Measurements from ENCODE around the gene FAM210A.
"Not testable (repeated sequence)": the region's sequence is repeated elsewhere in the genome, so short reads cannot be mapped to it uniquely, and the experiment has no call there.

Gene FAM210A, protein sequence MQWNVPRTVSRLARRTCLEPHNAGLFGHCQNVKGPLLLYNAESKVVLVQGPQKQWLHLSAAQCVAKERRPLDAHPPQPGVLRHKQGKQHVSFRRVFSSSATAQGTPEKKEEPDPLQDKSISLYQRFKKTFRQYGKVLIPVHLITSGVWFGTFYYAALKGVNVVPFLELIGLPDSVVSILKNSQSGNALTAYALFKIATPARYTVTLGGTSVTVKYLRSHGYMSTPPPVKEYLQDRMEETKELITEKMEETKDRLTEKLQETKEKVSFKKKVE

DNA sequence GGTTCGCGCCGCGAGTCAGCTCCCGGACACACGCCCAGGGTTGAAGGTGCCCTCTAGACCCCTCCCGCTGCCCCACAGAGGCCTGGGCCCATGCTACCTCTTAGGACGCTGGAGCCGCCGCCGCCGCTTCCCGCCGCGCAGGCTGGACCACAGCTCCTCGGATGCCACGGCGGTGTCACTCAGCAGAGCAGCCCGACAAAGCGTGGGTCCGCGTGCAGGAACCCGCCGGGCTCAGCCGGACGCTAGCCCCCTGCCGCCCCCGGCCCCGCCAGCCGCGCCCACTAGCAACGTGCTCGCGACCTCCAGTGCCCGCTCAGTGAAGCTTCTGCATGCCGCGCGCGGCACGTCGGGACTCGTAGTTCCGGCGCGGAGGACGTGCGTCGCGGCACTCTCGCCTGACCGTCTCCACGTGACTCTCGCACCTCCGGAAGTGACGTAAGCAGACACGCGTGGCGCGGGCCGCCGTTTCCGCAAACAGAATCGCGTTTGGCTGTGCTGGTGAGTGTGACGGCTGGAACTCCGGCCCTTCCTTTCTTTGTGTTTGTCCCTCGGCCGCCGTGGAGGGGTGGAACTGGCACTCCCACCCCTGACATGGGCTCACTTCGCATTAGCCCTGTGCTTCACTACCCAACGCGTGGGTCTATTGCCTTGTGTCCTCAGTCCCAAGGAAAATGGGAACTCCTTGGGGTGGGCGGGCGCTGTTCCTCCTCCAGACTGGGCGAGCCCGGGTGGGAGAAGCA, at the start of gene FAM210A, which contains the start of gene RNMT:
TSS of gene FAM210A (minus strand) at position 327 of the 740 bp plus-strand sequence. CDS start 44,481 bp downstream, outside the sequence.
TSS of gene RNMT (plus strand) at position 442 of the 740 bp plus-strand sequence. CDS start 4,845 bp downstream, outside the sequence.
- peak; percentile 92 for DNase-seq

DNA sequence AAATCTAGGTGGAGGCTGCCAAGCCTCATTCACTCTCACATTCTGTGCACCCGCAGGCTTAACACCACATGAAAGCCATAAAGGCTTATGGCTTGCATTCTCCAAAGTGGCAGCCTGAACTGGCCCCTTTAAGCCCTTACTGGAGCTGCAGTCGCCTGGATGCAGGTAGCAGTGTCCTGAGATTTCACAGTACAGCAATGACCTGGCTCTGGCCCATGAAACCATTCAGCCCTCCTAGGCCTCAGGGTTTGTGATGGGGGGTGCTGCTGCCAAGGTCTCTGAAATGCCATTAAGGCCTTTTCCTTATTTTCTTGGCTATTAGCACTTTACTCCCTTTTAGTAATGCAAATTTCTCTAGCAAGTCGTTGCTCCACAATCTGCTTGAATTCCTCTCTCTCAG, 48.7 kb upstream of the FAM210A start:
- no peak for DNase-seq

DNA sequence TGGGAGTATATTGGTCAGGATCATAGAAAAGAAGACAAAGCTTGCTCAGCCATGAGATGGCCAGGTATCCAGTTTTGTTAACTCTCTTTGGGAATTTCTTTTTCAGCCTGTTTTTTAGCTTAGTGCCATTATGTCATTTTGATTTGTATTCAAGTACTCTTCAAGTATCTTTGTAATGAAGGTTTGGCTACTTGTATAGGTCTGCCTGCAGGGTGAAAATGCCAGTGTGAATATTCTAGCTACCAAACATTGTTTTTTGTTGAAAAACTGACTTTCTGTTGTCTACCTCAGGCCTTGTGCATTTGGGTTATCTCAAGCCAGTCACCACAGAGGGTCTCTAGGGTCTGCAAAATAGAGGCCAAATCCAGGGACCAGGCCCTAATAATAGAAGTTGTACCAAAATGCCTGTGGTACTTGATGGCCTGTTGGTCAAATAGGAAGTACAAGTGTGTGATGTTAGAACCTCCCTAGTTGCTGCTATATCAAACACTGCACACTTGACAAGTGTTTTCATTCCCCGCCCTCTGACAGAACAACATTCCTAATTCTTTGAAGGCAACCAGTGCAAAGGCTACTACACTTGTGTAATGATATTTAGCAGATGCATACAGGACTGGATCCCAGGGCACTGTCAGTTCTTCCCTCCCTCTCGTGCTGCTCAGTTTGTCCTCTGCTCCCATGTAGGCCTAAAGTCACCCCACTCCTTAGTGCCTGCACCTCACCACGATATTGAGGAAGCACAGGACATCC, 36.5 kb upstream of the FAM210A start:
- no peak for DNase-seq

DNA sequence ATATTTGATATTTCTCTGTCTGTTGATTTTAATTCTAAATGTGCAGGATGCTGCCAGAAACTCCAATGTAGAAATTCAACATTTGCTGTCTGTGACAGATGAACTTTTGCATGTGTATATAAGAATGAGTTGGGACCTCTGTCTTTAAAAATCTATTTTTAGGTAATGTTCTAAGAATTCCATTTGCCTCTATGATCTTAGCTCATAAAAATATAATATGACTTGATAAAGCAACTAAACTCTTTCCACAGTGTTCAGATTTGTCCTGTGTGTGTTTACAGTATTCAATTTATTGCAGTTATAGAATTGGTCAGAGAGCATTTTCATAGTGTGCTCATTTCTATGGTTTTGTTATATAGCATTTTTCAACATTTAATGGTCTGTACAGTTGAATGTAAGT, 33.7 kb upstream of the FAM210A start:
- DNase-seq: no peak

DNA sequence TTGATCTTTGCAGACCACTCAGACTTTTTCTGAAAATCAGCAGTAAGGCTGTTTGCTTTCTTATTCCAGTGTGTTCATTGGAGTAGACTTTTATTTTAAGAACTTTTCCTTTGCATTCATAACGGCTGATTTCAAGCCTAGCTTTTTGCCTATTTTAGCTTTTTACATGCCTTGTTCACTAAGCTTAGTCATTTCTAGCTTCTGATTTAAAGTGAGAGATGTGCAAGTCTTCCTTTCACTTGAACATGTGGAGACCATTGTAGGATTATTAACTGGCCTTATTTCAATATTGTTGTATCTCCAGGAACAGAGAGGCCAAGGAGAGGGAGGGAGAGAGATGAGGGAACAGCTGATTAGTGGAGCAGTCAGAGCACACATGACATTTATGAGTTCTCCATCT, 32.3 kb upstream of the FAM210A start:
- DNase-seq: no peak

DNA sequence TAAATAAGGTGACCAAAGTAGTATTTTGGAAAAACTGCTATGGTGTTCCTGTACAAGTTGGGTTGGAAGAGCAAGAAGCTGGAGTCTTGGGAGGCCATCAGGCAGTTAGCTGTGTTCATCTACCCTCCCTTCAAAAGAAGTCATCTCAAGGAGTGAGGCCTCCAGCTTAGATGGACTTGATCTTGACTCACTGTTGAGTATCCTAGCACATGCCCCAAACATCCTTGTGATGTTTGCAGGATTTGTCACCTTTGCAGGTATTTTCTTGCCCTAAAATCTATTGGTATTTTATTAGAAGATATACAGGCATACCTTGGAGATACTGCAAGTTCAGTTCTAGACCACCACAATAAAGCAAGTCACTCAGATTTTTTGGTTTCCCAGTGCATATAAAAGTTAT, 30.3 kb upstream of the FAM210A start:
- no peak for DNase-seq

DNA sequence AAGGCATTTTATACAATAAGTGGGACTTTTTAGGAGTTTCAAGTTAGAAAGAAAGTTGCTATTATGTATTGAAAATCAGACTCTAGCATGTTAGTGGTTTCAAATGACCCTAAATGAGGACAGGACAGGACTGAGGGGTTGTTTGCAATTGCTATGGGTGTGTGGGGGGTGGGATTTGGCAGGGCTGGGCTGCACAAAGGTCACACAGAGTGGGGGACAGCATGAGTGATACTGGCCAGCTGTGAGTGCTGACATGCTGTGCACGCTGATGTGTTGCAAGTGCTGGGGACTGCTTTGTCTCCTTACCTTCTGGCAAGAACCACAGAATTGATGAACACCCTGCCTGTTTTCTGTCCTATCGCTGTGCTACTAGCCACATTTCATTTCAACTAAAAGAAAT, 29.9 kb upstream of the FAM210A start:
- no peak for DNase-seq

DNA sequence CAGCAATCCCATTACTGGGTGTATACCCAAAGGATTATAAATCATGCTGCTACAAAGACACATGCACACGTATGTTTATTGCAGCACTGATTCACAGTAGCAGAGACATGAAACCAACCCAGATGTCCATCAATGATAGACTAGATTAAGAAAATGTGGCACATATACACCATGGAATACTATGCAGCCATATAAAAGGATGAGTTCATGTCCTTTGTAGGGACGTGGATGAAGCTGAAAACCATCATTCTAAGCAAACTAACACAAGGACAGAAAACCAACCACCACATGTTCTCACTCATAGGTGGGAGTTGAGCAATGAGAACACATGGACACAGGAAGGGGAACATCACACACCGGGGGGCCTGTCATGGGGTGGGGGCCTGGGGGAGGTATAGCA, 25.2 kb upstream of the FAM210A start:
- not testable (repeated sequence) for DNase-seq

DNA sequence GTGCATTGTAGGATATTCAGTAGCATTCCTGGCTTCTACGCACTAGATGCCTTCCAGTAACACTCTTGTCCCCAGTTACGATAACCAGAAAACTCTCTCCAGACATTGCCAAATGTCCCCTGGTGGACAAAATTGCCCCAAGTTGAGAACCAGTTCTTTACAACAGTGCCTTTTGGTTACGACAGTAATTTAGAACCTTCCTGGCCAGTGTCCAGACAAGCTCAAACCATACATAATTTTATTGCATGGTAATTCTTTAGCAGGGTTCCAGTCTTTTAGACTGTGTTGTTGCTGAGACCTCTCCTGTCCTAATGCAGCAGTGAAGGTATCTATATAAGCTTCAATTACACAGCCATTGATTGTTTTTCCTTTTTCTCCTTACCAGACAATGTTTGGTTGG, 20.3 kb upstream of the FAM210A start:
- DNase-seq: no peak

DNA sequence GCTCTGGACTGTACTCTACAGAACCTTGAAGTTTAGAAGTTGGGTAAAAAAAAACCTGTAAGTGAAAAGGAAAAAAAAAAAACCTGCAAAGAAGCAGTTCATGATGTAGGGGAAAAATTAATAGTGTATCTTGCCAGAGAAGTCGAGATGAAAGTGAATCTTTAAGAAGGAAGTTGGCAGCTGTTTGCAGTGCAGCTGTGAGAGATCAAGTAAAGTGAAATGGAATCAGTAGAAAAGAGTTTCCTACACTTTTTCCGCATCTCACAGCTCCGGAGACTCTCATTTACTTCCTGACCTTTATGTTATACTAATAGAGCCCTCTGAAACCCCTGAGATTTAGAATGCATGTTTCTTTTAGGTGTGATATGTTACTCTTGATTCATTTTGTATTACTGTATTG, 19.3 kb upstream of the FAM210A start:
- no peak for DNase-seq

DNA sequence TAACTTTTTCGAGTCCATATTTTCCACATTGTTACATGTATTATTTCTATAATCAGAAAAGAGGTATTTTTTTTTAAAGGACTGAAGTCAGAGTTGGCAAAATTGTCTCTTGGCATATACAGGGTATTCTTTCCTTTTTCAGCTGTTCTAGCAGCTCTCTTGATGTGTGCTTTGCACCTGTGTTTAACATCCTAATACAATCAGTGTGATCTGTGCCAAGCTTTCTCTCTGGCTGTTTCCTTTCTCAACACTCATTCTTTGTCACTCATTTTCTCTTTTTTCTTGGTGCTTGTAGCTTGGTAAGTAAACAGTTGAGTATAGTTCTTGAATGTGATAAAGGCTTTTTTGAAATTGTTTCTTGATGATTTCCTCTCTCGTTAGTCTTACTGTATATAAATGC, 9.3 kb upstream of the FAM210A start:
- no peak for DNase-seq

DNA sequence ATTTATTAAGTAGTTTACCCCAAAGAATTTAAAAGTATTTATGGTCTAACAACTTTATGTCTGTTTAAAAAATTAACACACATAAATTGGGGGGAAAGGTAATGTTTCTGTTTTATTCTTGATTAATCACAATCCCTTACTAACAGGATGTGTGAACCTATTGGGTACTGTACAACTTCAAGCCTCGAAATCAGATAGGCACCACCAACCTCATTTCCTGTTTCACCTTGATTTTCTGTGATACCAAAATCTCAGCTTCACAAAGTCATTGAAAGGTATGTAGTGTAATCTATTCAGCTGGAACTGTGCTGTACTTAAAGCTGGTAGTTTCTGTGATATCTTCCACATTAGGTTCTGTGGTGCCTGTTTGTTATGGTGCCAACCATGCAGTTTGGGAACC, 4.1 kb upstream of the FAM210A start:
- DNase-seq: peak; percentile 26

DNA sequence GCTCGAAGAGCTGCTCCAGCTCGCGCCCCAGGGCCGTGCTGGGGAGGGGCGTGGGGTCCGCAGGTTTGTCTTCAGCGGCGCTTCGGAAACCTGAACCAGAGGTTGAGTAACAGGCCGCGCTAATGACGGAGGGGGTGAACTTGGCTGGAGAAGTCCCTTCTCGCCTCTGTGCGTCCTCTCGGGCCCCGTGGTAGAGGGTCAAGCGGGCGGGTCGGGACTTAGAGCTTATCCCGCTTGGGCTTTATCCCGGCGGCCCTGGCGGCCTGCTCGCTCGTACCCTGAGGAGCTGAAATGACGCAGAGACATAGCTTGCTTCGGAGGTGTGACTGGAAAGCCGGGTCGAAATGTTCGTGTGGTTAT, 594 bp upstream of the FAM210A start:
- DNase-seq: no peak

DNA sequence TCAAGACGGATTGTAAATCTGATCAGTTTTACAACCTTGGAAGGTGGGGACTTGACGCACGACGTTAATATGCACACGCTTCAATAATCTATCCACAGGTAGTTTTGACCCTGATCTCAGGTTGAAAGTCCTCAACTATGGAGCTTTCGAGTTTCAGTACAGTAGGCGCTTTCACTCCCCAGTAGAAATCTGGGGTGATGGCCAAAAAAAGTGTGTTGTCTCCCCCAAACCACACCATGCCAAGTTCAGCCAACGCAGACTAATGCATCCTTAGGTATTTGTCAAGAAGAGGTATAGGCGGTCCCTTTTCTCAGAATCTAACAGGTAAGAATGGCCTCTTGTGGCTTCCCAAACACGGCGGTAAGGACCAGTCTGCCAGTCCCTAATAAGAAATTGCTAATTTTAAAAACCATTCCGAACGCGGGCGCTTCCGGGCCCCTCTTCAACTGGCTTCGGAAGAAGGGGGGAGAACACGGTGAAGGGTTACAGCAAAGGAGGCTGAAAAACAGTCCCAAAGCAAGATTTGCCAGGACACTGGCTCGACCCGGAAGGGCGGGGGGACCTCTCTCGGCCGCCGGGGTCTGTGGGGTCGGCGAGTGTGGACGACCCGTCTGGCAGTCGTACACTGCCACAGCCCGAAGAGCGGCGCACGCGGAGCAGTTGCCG, 659 bp downstream of the FAM210A start:
- peak; percentile 13 for DNase-seq

DNA sequence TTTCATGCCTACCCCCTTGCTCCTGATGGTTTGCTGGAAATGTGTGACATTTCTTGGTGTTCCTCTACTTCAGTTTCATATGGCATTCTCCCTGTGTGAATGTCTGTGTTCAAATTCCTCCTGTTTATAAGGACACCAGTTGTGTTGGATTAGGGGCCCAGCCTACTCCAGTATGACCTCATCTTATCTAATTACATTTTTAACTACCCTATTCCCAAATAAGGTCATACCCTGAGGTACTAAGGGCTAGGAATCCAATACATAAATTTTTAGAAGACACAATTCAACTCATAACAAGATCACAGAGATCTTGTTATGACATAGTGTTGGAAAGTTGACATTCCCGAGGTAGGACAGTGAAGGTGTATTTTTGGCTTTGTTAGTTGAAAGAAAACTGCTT, 5.5 kb downstream of the FAM210A start:
- no peak for DNase-seq

DNA sequence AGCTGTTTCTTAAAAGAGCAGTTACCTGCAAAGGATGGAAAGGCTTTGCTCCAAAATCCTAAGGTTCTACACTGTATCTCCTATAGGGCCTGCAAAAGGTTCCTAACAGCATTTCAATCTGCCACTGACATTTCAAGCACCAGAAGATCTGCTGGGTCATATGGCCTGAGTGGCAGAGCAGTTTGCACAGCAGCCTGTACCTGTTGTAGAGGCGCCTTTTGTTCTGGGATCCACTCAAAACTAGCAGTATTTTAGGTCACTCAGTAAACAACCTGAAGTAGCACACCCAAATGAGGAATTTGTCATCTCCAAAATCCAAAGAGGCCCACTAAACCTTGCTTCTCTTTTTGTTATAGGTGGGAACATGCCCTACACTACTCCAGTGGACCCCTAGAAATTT, 6.2 kb downstream of the FAM210A start:
- no peak for DNase-seq

DNA sequence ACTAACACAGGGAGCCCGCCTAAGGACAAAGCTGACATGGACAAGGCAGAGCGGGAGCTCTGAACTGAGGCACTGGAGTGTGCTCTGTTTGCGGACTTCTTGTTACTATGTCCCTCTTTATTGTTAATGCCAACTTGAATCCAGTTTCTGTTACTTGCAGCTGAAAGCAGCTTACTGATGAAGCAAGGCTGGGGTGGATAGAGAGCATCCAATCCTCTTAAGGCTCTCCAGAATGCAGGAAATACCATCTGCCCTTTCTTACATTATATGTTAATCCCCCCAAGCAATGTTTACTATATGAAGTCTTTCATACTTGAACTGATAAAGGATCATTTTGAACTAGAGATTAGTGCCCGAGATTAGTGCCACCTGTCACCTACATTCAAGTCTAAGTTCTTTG, 9.4 kb downstream of the FAM210A start:
- no peak for DNase-seq

DNA sequence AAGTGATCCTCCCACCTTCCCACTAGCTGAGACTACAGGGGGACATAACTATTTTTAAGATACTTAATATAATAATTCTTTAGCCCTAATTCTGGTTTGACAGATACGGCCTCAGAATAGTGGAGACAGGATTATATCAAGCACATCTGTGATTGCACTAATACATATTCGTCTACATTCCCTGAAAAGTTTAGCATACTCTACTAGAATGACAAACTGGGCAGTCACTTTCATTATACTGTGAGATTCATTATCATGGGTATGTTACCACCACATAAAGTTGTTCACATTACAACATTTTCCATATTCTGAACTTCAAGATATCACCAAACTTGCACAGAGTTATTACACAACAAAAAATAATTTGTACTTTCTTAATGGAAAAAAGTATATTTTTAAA, 11.0 kb downstream of the FAM210A start:
- DNase-seq: no peak

DNA sequence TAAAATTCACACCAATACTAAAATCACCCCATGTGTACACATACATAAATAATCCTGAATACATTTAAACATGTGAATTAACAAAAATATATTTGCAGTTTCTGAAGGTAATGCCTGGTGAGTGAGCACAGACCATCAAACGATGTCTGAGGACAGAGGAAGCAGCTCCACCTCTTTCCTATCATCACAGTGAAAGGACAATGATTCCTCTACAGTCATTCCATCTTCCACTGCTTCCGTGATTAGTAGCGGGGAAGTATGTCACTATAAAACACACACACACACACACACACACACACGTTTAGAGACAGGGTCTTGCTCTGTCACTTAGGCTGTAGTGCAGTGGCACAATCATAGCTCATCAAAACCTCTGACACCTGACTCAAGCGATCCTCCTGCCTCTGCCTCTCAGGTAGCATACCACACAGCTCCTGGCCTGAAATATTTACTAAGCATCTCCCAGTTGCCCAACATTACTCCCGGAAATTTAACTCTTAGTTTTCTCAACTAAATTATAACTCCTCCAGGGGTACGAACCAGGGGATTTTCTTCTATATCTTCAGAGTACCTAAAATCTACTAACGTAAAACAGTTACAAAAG, 12.8 kb downstream of the FAM210A start:
- no peak for DNase-seq

DNA sequence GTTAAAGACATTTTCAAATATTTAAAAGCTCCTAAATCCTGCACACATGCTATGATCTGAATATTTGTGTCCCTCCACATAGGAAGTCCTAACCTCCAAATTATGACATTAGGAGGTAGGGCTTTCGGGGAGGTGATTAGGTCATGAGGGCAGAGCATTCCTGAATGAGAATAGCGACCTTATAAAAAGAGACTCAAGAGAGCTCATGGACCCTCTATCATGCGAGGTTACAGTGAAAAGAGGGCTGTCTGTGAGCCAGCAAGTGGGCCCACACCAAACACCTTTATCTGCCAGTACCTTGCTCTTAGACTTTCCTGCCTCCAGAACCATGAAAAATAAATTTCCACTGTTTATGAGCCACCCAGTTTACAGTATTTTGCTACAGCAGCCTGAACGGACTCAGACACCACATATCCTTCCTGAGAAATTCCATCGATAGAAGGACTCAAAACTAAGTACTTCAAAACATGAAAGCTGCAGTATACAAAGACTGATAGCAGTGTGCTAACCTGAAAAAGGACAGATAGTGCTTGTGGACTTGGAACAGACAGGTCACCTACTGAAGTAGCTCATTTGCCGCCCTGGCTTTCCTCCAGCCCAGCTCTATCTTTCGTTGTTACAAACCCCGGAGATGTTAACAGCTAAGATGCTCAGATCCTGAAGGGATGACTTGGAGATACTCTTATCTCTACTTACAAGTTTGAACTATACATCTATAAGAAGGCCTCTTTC, 13.8 kb downstream of the FAM210A start:
- DNase-seq: no peak

DNA sequence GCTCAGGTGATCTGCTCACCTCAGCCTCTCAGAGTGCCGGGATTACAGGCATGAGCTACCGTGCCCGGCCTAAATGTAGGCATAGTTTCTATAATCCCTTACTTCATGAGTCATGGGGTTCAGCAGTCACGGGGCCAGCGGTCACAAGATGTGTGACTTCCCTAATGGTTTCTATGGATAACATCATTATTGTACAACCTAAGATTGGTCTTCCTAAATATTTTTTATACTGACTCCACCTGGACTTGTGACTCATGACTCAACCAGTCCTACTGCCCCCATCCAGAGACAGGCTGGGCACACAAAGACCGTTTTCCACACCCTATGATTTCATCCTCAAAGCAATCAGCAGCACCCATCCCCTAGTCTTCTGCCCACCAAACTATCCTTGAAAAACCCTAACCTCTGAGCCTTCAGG, 15.9 kb downstream of the FAM210A start:
- DNase-seq: no peak

DNA sequence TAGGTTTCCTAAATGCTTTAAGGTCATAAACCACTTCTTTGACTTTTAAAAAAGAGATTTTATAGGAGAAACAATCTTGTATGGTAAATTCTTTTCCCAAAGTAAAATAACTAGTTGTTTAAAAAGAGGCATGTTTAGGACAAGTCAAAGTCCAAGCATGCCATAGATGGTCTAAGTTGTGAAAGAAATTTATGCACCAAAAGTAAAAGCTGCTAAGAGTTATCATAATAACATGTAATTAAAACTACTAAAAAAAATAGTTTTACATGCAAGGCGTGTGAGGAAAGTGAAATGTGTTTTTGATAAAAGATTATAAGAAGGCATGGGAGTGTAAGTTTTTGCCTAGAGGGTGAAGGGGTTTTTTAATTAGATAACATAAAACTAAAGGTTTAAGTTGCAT, 22.5 kb downstream of the FAM210A start:
- no peak for DNase-seq
